ENCODE data around the gene ARL15. TPM values are rescaled to one million over a fixed set of nuclear protein-coding genes. Genes with fewer than 3 reads are reported as not detected.

Gene ARL15
- total and polyA plus RNA-seq, 2 of the 8 experiments (the other 6 are each of a cell fraction or from before 2014, with no cell fraction given): 9.9 to 21.2 TPM

- Histone ChIP-seq H3K27me3 (replicated peaks in 1 of 4; ENCODE audit: control insufficient read depth in 3 of 4, extremely low read depth in 1 of 4, insufficient read depth in 3 of 4, low read length in 3 of 4) (no peaks in the 10 kb centered on the region), H2BK5ac (ENCODE audit: low read depth, low read length) (no peak overlapping the region), H3K27ac (ENCODE audit: low read depth, low read length) (no peak overlapping the region), H3K14ac (ENCODE audit: insufficient read length) (no peak overlapping the region), H3K9me3 (ENCODE audit: insufficient read depth in 2 of 2, low read depth in 1 of 2, low read length in 1 of 2) (no peaks in the 10 kb centered on the region), H3K36me3 (ENCODE audit: control insufficient read depth in 2 of 4, insufficient read depth in 4 of 4, low read length in 3 of 4) (no peaks in the 10 kb centered on the region), H4K8ac (ENCODE audit: extremely low read depth, insufficient read depth, low read length) (no peak overlapping the region), H3K4ac (replicated peaks; ENCODE audit: insufficient read length, low read depth, low read length) (no peak overlapping the region), H3K79me1 (ENCODE audit: low read depth, low read length) (no peaks in the 10 kb centered on the region), H3K9ac (replicated peaks in 1 of 4; ENCODE audit: extremely low read depth in 1 of 4, low read depth in 3 of 4, low read length in 3 of 4) (no peak overlapping the region), H3K23me2 (ENCODE audit: low read depth, low read length) (no peaks in the 10 kb centered on the region), H2BK120ac (replicated peaks; ENCODE audit: low read depth, low read length) (no peak overlapping the region), H3K4me3 (ENCODE audit: extremely low read depth in 1 of 4, insufficient read depth in 2 of 4, low read depth in 3 of 4, low read length in 4 of 4) (no peak overlapping the region), H2BK15ac (ENCODE audit: low read length) (no peak overlapping the region), H3K79me2 (ENCODE audit: control insufficient read depth in 1 of 2, insufficient read depth in 2 of 2, low read length in 2 of 2) (no peaks in the 10 kb centered on the region), H3K4me1 (replicated peaks in 1 of 4; ENCODE audit: control insufficient read depth in 3 of 4, insufficient read depth in 4 of 4, low read length in 3 of 4) (no peaks in the 10 kb centered on the region), H3K4me2 (ENCODE audit: insufficient read depth in 1 of 2, low read depth in 2 of 2, low read length in 2 of 2) (no peak overlapping the region), H4K20me1 (replicated peaks in 1 of 2; ENCODE audit: control insufficient read depth in 1 of 2, insufficient read depth in 2 of 2, low read length in 2 of 2) (peaks cover 0 to 2% of the 10 kb centered on the region in 2 experiments), H3K18ac (ENCODE audit: extremely low read depth, low read length) (no peak overlapping the region), H2BK20ac (ENCODE audit: low read length) (no peak overlapping the region), H4K5ac (ENCODE audit: insufficient read length, low read depth, low read length) (no peak overlapping the region), H3K56ac (replicated peaks; ENCODE audit: insufficient read length, low read depth, low read length) (no peak overlapping the region), H4K91ac (replicated peaks; ENCODE audit: insufficient read length, low read length) (no peak overlapping the region), H2AFZ (ENCODE audit: low read length) (no peak overlapping the region), H2AK5ac (ENCODE audit: low read depth, low read length) (no peak overlapping the region), H2BK12ac (ENCODE audit: low read depth, low read length) (no peak overlapping the region), H3K23ac (ENCODE audit: insufficient read length) (no peak overlapping the region)
- ChIA-PET CTCF (ENCODE audit: partially characterized antibody) (interaction anchor here (1.5 kb wide), 1 partner anchor 88 kb away, joined by 3 read pairs; no protein-coding TSS in a partner anchor), POLR2A (ENCODE audit: partially characterized antibody) (no interaction called here)
- no peak for DNase-seq (ENCODE audit: low read depth in 1 of 2, low spot score in 2 of 2)
- WGBS, 2 experiments (ENCODE audit: extremely low coverage in 1 of 2, insufficient coverage in 1 of 2, insufficient read length in 1 of 2, insufficient replicate concordance in 2 of 2, low coverage in 1 of 2, low lambda C conversion rate in 2 of 2, missing lambda C conversion rate in 1 of 2): 88% methylated on average over 2 of the region's 2 CpGs; no CpG with 5 or more reads in 1 of the 2 experiments
- no peak for FAIRE-seq
- no peak for TF ChIP-seq RFX5 (IDR thresholded peaks at IDR 0.05; ENCODE audit: borderline replicate concordance, low read depth, low read length)
- TF ChIP-seq ATF2 (IDR thresholded peaks at IDR 0.05; ENCODE audit: low read length): no peak
- TF ChIP-seq EGR1 (IDR thresholded peaks at IDR 0.05; ENCODE audit: borderline replicate concordance, low read depth, low read length): no peak
Observed at GRCh38 chr5:54140247-54140840, 170.0 kb downstream of the ARL15 start.

Measured in H1 (cell line).